GM12875 (cell line): ENCODE results near the gene EXTL2.
"Not testable (repeated sequence)": the region's sequence is repeated elsewhere in the genome, so short reads cannot be mapped to it uniquely, and the experiment has no call there.

Experiments
- H3K4me3 ChIP-seq: one replicate; pipeline ENCODE4 v1.5.1; 2011; ENCODE audit warnings: low read depth, low read length, control low read depth
- TF ChIP-seq, protein P1 (sequence below): IDR thresholded peaks from 2 replicates; pipeline ENCODE4 v1.5.1; 2011; ENCODE audit warnings: low read depth, mild to moderate bottlenecking, control low read depth, inconsistent platforms, low read length, moderate library complexity, borderline replicate concordance; ENCODE audit not compliant: insufficient read depth

The EXTL2 gene

GRCh38 chr1:100860397-100860991 lies 34.1 kb downstream of the EXTL2 start:
- no peak overlapping the region for H3K4me3 ChIP-seq
- TF ChIP-seq, protein P1, sequence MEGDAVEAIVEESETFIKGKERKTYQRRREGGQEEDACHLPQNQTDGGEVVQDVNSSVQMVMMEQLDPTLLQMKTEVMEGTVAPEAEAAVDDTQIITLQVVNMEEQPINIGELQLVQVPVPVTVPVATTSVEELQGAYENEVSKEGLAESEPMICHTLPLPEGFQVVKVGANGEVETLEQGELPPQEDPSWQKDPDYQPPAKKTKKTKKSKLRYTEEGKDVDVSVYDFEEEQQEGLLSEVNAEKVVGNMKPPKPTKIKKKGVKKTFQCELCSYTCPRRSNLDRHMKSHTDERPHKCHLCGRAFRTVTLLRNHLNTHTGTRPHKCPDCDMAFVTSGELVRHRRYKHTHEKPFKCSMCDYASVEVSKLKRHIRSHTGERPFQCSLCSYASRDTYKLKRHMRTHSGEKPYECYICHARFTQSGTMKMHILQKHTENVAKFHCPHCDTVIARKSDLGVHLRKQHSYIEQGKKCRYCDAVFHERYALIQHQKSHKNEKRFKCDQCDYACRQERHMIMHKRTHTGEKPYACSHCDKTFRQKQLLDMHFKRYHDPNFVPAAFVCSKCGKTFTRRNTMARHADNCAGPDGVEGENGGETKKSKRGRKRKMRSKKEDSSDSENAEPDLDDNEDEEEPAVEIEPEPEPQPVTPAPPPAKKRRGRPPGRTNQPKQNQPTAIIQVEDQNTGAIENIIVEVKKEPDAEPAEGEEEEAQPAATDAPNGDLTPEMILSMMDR: no peak

- H3K4me3 ChIP-seq: not testable (repeated sequence)
Observed at GRCh38 chr1:100855116-100855515, 39.5 kb downstream of the EXTL2 start.

GRCh38 chr1:100852976-100853375 lies 41.7 kb downstream of the EXTL2 start:
- TF ChIP-seq, protein P1: no peak
- H3K4me3 ChIP-seq: no peak overlapping the region

GRCh38 chr1:100851726-100852125 lies 42.9 kb downstream of the EXTL2 start:
- H3K4me3 ChIP-seq: no peak overlapping the region
- TF ChIP-seq, protein P1: no peak

DNA sequence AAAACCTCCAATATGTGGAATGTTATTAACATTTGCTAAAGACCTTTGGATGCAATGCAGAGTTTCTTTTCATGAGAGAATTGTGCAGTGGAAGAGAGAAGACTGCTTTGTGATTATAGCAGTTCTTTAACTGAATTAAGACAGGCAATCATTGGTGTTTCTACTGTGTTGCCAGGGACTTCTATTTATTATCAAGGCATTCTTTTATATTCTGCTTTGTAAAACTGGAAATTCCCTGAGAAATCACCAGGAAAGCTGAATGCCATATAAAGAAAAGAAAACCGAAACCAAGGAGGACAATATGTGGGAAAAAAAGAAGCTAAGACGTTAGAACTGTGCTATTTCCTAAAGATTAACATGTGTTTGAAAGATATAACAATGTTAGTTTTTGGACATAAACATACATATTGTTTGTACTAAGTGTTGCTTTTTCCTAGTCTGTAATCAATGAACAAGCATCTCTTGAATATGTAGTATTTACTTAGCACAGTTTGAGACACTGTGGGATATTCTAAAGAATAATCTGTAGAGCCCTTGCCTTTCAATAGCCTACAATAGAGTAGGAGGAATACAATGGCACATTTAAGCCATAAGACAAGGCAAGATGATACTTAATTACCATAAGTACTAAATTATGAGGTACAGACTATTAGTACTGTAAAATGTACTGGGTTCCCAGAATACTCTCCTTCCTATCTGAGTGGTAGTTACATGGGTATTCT lies 47.1 kb downstream of the EXTL2 start:
- TF ChIP-seq, protein P1: no peak
- no peak overlapping the region for H3K4me3 ChIP-seq

- H3K4me3 ChIP-seq: not testable (repeated sequence)
Observed at GRCh38 chr1:100843160-100843559, 51.5 kb downstream of the EXTL2 start.

DNA sequence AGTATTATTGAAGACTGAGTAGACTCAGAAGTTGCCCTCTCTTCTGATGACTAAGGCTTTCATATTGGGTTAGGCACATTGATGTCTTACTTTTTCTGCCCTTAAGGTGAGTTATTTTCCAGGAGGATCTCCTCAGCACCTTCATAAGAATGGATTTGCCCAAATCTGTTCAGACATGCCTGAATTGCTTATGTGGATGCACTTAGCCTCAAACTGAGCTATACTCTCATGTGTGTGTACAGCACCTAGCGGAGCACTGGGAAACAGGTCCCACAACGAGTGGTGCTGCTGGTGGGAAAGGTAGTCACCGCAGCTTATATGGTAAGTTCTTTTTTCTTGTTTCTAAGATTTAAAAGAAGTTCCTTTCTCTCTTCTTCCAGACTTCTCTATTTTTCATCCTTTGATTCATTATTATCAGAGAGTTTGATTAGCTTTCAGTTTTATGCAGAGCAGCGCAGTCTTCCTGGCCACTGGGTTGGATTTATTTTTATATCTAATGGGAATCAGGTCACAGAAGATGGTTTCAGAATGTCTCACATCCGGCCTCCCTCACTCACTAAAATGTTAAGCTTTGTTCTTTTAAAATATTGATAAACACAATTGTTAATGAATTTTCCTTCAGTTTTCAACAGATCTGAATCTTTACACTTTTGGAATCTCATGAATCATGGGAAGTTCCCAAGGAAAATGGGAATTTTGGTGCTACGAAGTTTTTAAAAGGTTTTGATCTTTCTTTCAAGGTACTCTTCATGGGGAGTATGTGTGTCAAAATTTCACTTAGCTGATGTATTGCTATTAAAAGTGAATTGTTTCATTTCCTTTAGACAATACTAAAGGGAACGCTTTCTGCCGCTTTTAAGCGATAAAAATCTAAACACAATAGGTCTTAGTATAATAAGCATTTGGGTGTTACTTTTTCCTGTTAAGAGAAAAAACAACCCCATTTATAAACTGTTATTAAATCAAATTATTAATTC lies 58.5 kb downstream of the EXTL2 start:
- H3K4me3 ChIP-seq: no peak overlapping the region
- TF ChIP-seq, protein P1: no peak
